ENCODE measurements around the gene PPAT. TPM values are rescaled to one million over a fixed set of nuclear protein-coding genes. Genes with fewer than 3 reads are reported as not detected.
"Not testable (repeated sequence)": the region's sequence is repeated elsewhere in the genome, so short reads cannot be mapped to it uniquely, and the experiment has no call there.

Gene PPAT
- total RNA-seq, 4 donors from 2014 or later, result 2.6 to 5.4 (median 3.9) TPM

DNA sequence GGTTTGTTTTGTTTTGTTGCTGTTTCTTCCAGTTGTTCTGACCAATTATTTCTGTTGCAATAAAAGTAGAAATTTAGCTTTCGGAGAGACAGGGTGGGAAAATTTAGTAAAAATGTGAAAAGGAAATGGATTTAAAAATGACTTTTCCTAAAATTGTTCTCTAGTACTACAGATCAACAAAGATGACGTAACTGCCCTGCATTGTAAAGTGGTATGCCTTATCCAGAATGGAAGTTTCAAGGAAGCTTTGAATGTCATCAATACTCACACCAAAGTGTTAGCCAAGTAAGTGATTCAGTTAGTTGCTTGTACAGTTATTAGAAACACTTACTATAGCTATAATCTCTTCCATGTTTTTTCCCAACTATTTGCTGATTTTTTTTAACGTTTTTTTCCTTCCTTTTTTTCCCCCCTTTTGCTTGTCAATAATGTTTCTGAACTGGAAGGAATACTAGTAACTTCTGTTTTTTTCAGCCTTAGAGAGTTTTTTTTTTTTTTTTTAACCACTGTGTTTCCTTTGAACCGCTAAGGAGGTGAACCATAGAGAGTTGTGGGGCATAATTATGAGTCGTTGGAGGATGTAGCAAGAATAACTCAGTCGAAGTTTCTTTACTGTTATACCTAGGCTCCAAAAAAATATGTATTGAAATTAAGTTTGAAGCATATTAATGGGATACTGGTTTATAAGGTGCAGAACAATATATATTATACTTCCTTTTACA is 34.2 kb upstream of the PPAT start:
- Histone ChIP-seq H3K36me3 (peaks cover 0 to 38% of the 10 kb centered on the region in 2 donors), H3K4me1 (peaks cover 31 to 34% of the 10 kb centered on the region in 2 donors), H3K27me3 (no peaks in the 10 kb centered on the region), H3K4me3 (no peak overlapping the region), H3K27ac (no peak overlapping the region), H3K9me3 (no peaks in the 10 kb centered on the region)
- no peak for ATAC-seq
- in situ Hi-C loops (cut with MboI; ENCODE audit: low sequenced_read_pairs in 4 of 4) (loop anchor here in 1 of 4 donors (25.0 kb wide), 1 partner anchor 518 kb away; the partner anchor contains the start of genes NOA1 and POLR2B), intact Hi-C loops (cut with DNase I; ENCODE audit: low total_unique reads) (loop anchor here (10.0 kb wide), 1 partner anchor 75 kb away; no protein-coding TSS in a partner anchor)
- DNase-seq, result no peak
- TF ChIP-seq, protein P1, sequence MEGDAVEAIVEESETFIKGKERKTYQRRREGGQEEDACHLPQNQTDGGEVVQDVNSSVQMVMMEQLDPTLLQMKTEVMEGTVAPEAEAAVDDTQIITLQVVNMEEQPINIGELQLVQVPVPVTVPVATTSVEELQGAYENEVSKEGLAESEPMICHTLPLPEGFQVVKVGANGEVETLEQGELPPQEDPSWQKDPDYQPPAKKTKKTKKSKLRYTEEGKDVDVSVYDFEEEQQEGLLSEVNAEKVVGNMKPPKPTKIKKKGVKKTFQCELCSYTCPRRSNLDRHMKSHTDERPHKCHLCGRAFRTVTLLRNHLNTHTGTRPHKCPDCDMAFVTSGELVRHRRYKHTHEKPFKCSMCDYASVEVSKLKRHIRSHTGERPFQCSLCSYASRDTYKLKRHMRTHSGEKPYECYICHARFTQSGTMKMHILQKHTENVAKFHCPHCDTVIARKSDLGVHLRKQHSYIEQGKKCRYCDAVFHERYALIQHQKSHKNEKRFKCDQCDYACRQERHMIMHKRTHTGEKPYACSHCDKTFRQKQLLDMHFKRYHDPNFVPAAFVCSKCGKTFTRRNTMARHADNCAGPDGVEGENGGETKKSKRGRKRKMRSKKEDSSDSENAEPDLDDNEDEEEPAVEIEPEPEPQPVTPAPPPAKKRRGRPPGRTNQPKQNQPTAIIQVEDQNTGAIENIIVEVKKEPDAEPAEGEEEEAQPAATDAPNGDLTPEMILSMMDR (IDR thresholded peaks at IDR 0.05 in 4 of 5, conservative IDR thresholded peaks at IDR 0.05 in 1 of 5), result no peak
- TF ChIP-seq POLR2A (IDR thresholded peaks at IDR 0.05), result no peak

DNA sequence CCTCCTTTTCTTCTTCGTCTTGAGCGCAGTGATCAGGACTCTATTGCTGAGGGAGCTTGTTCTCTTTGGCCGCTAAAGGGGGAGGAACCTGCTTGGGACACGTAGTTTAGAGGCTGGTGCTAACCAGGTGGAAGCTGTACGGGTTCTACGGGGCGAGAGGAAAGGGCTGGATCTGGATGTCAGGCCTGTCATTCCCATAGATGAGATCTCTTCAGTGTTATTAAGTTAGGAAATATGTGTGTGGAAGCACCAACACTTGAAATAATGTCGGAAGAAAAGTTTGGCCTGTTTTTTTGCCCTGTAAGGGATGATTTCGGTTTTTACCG is 32.6 kb upstream of the PPAT start:
- peak overlapping the region; percentile 91 to 100 (median 100) for H3K4me3 ChIP-seq
- TF ChIP-seq POLR2A (IDR thresholded peaks at IDR 0.05), result no peak
- TF ChIP-seq, protein P1 (IDR thresholded peaks at IDR 0.05 in 4 of 5, conservative IDR thresholded peaks at IDR 0.05 in 1 of 5), result no peak
- intact Hi-C loops (cut with DNase I; ENCODE audit: low total_unique reads), result loop anchor here (10.0 kb wide), 1 partner anchor 77 kb away; no protein-coding TSS in a partner anchor
- peaks cover 0 to 27% of the 10 kb centered on the region in 2 donors for H3K36me3 ChIP-seq
- no peaks in the 10 kb centered on the region for H3K27me3 ChIP-seq
- in situ Hi-C loops (cut with MboI; ENCODE audit: low sequenced_read_pairs in 4 of 4), result loop anchor here in 1 of 4 donors (25.0 kb wide), 1 partner anchor 519 kb away; the partner anchor contains the start of genes NOA1 and POLR2B
- ATAC-seq, result peak; percentile 24 to 28
- no peaks in the 10 kb centered on the region for H3K9me3 ChIP-seq
- no peak for DNase-seq
- peak overlapping the region; percentile 93 to 97 (median 95) for H3K27ac ChIP-seq
- peaks cover 38 to 41% of the 10 kb centered on the region in 2 donors for H3K4me1 ChIP-seq

DNA sequence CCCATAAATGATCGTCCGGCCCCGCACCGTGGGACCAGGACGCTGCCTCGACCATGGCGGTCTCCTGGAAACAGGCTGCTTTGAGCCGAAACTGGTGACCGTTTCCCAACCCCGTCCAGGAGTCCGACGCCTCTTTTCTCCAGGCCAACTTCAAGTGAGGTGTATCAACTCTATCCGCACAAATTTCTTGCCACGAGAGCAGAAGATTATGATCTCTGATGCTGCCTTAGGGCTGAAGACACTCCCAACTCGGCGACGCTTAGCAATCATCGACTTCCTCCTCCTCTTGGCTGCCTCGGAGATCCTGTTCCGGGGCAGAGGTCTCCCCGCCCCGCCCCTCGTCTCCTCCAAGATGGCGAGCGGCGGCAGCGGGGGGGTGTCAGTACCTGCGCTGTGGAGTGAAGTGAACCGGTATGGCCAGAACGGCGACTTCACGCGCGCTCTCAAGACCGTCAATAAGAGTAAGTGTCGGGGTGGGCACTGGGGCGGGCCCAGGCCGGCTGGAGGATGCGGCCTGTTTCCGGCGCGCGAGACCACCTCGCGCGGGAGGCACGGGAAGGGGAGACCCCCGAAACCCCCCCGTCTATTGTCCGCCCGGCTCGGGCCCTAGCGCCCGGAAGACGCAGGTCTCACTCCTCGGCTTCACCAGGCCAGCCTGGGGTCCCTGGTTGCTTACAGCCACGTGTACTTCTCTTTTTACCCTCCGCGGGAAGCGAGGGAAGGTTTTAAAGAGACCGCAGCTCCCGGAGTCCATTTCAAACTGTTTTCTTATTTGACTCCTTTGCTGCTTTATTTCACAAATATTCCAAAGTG is 32.1 kb upstream of the PPAT start, which contains the start of gene SRP72:
SRP72 (plus strand) TSS at position 334 of the 813 bp plus-strand sequence; CDS start at position 353, 19 bp downstream.
- H3K9me3 ChIP-seq, result no peaks in the 10 kb centered on the region
- H3K27ac ChIP-seq, result peak within 1 kb of the TSS; percentile 93 to 97 (median 95)
- peaks cover 38 to 41% of the 10 kb centered on the region in 2 donors for H3K4me1 ChIP-seq
- in situ Hi-C loops (cut with MboI; ENCODE audit: low sequenced_read_pairs in 4 of 4), result loop anchor here in 1 of 4 donors (25.0 kb wide), 1 partner anchor 520 kb away; the partner anchor contains the start of genes NOA1 and POLR2B
- peak; percentile 35 to 62 for TF ChIP-seq POLR2A (IDR thresholded peaks at IDR 0.05)
- TF ChIP-seq, protein P1 (IDR thresholded peaks at IDR 0.05 in 4 of 5, conservative IDR thresholded peaks at IDR 0.05 in 1 of 5), result no peak
- no peaks in the 10 kb centered on the region for H3K27me3 ChIP-seq
- peak; percentile 79 to 81 for DNase-seq
- intact Hi-C loops (cut with DNase I; ENCODE audit: low total_unique reads), result loop anchor here (1.0 to 10.0 kb wide), 3 partner anchors 32 to 80 kb away; partner anchors contain the start of genes AASDH and PPAT
- ATAC-seq, result peak; percentile 97
- peaks cover 0 to 27% of the 10 kb centered on the region in 2 donors for H3K36me3 ChIP-seq
- peak within 1 kb of the TSS; percentile 91 to 100 (median 100) for H3K4me3 ChIP-seq

DNA sequence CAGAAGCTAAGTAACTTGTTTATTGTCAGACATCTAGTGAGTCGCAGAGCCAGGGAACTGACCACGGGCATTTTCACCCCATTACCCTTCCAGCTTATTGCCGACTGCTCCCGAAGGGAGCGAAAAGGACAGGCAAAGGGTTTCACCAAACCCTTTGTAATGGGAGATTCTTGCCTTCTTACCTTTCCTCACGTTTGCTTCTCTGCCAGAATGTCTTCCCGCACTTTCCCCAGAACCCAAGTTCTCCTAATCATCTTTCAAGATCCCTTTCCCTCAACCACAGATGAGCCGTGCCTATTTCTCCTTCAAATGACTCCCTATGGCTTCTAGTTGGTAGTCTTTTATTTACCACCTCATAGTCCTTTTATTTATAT is 31.5 kb upstream of the PPAT start:
- no peaks in the 10 kb centered on the region for H3K9me3 ChIP-seq
- H3K36me3 ChIP-seq, result peaks cover 0 to 25% of the 10 kb centered on the region in 2 donors
- H3K27me3 ChIP-seq, result no peaks in the 10 kb centered on the region
- H3K4me1 ChIP-seq, result peaks cover 38 to 41% of the 10 kb centered on the region in 2 donors
- in situ Hi-C loops (cut with MboI; ENCODE audit: low sequenced_read_pairs in 4 of 4) (loop anchor here in 1 of 4 donors (25.0 kb wide), 1 partner anchor 520 kb away; the partner anchor contains the start of genes NOA1 and POLR2B), intact Hi-C loops (cut with DNase I; ENCODE audit: low total_unique reads) (loop anchor here (1.0 to 10.0 kb wide), 3 partner anchors 32 to 80 kb away; partner anchors contain the start of genes AASDH and PPAT)
- ATAC-seq (no peak), DNase-seq (no peak)
- peak overlapping the region; percentile 91 to 100 (median 100) for H3K4me3 ChIP-seq
- peak overlapping the region; percentile 93 to 97 (median 95) for H3K27ac ChIP-seq
- TF ChIP-seq POLR2A (IDR thresholded peaks at IDR 0.05), result no peak
- TF ChIP-seq, protein P1 (IDR thresholded peaks at IDR 0.05 in 4 of 5, conservative IDR thresholded peaks at IDR 0.05 in 1 of 5), result no peak

GRCh38 chr4:56466296-56466761 is 30.9 kb upstream of the PPAT start:
- peak; percentile 32 to 53 for ATAC-seq
- in situ Hi-C loops (cut with MboI; ENCODE audit: low sequenced_read_pairs in 4 of 4), result loop anchor here in 1 of 4 donors (25.0 kb wide), 1 partner anchor 521 kb away; the partner anchor contains the start of genes NOA1 and POLR2B
- H3K4me3 ChIP-seq, result peak overlapping the region; percentile 91 to 100 (median 100)
- not testable (repeated sequence) for DNase-seq, H3K9me3 ChIP-seq, H3K27me3 ChIP-seq
- peaks cover 38 to 41% of the 10 kb centered on the region in 2 donors for H3K4me1 ChIP-seq
- H3K27ac ChIP-seq, result peak overlapping the region; percentile 93 to 97 (median 95)
- intact Hi-C loops (cut with DNase I; ENCODE audit: low total_unique reads), result loop anchor here (10.0 kb wide), 1 partner anchor 78 kb away; no protein-coding TSS in a partner anchor
- H3K36me3 ChIP-seq, result peaks cover 0 to 24% of the 10 kb centered on the region in 2 donors
